ENCODE data around the gene CNOT4.
"Not testable (repeated sequence)": the region's sequence is repeated elsewhere in the genome, so short reads cannot be mapped to it uniquely, and the experiment has no call there.

Gene CNOT4

GRCh38 chr7:135330088-135330487 is 179.8 kb downstream of the CNOT4 start:
- Histone ChIP-seq H3K4me3 (no peak overlapping the region), H3K36me3 (ENCODE audit: insufficient read depth, low read length) (no peaks in the 10 kb centered on the region), H3K9ac (ENCODE audit: insufficient read length) (no peak overlapping the region), H3K27ac (no peak overlapping the region), H3K9me3 (ENCODE audit: low read depth, low read length) (no peaks in the 10 kb centered on the region)
- TF ChIP-seq EZH2 (IDR thresholded peaks at IDR 0.05) (no peak), FOXP2 (optimal IDR thresholded peaks at IDR 0.05; ENCODE audit: control extremely low read depth, extremely low read length, insufficient read depth) (no peak), POLR2AphosphoS5 (IDR thresholded peaks at IDR 0.05; ENCODE audit: borderline replicate concordance, low read depth, low read length) (no peak)
- no peak for DNase-seq (ENCODE audit: low read depth, low spot score)

- H3K4me3 ChIP-seq = no peak overlapping the region
- no peak overlapping the region for H3K9ac ChIP-seq (ENCODE audit: insufficient read length)
- TF ChIP-seq POLR2AphosphoS5 (IDR thresholded peaks at IDR 0.05; ENCODE audit: borderline replicate concordance, low read depth, low read length) (no peak), FOXP2 (optimal IDR thresholded peaks at IDR 0.05; ENCODE audit: control extremely low read depth, extremely low read length, insufficient read depth) (no peak), EZH2 (IDR thresholded peaks at IDR 0.05) (no peak)
- no peak for DNase-seq (ENCODE audit: low read depth, low spot score)
- no peaks in the 10 kb centered on the region for H3K36me3 ChIP-seq (ENCODE audit: insufficient read depth, low read length)
- H3K9me3 ChIP-seq (ENCODE audit: low read depth, low read length) = no peaks in the 10 kb centered on the region
- H3K27ac ChIP-seq = no peak overlapping the region
Measured at GRCh38 chr7:135328526-135328925, 181.4 kb downstream of the CNOT4 start.

- no peak for TF ChIP-seq FOXP2 (optimal IDR thresholded peaks at IDR 0.05; ENCODE audit: control extremely low read depth, extremely low read length, insufficient read depth)
- no peak for TF ChIP-seq POLR2AphosphoS5 (IDR thresholded peaks at IDR 0.05; ENCODE audit: borderline replicate concordance, low read depth, low read length)
- TF ChIP-seq EZH2 (IDR thresholded peaks at IDR 0.05) = no peak
- Histone ChIP-seq H3K27ac (no peak overlapping the region), H3K4me3 (no peak overlapping the region), H3K36me3 (ENCODE audit: insufficient read depth, low read length) (no peaks in the 10 kb centered on the region), H3K9me3 (ENCODE audit: low read depth, low read length) (no peaks in the 10 kb centered on the region), H3K9ac (ENCODE audit: insufficient read length) (no peak overlapping the region)
- no peak for DNase-seq (ENCODE audit: low read depth, low spot score)
Measured at GRCh38 chr7:135328053-135328452, 181.8 kb downstream of the CNOT4 start.

- Histone ChIP-seq H3K4me3 (no peak overlapping the region), H3K9ac (ENCODE audit: insufficient read length) (no peak overlapping the region), H3K27ac (no peak overlapping the region), H3K9me3 (ENCODE audit: low read depth, low read length) (no peaks in the 10 kb centered on the region), H3K36me3 (ENCODE audit: insufficient read depth, low read length) (no peaks in the 10 kb centered on the region)
- no peak for DNase-seq (ENCODE audit: low read depth, low spot score)
- no peak for TF ChIP-seq FOXP2 (optimal IDR thresholded peaks at IDR 0.05; ENCODE audit: control extremely low read depth, extremely low read length, insufficient read depth)
- TF ChIP-seq POLR2AphosphoS5 (IDR thresholded peaks at IDR 0.05; ENCODE audit: borderline replicate concordance, low read depth, low read length) = no peak
- no peak for TF ChIP-seq EZH2 (IDR thresholded peaks at IDR 0.05)
Measured at GRCh38 chr7:135327458-135327857, 182.4 kb downstream of the CNOT4 start.

GRCh38 chr7:135326636-135327280 is 183.1 kb downstream of the CNOT4 start:
- H3K9ac ChIP-seq (ENCODE audit: insufficient read length) = no peak overlapping the region
- DNase-seq (ENCODE audit: low read depth, low spot score) = no peak
- H3K9me3 ChIP-seq (ENCODE audit: low read depth, low read length) = no peaks in the 10 kb centered on the region
- H3K4me3 ChIP-seq = no peak overlapping the region
- no peak for TF ChIP-seq EZH2 (IDR thresholded peaks at IDR 0.05)
- no peaks in the 10 kb centered on the region for H3K36me3 ChIP-seq (ENCODE audit: insufficient read depth, low read length)
- H3K27ac ChIP-seq = no peak overlapping the region

GRCh38 chr7:135322571-135323340 is 187.1 kb downstream of the CNOT4 start:
- DNase-seq (ENCODE audit: low read depth, low spot score) = no peak
- Histone ChIP-seq H3K9me3 (ENCODE audit: low read depth, low read length) (no peaks in the 10 kb centered on the region), H3K36me3 (ENCODE audit: insufficient read depth, low read length) (no peaks in the 10 kb centered on the region), H3K9ac (ENCODE audit: insufficient read length) (no peak overlapping the region), H3K27ac (no peak overlapping the region), H3K4me3 (no peak overlapping the region)
- TF ChIP-seq POLR2AphosphoS5 (IDR thresholded peaks at IDR 0.05; ENCODE audit: borderline replicate concordance, low read depth, low read length) (no peak), EZH2 (IDR thresholded peaks at IDR 0.05) (no peak), FOXP2 (optimal IDR thresholded peaks at IDR 0.05; ENCODE audit: control extremely low read depth, extremely low read length, insufficient read depth) (no peak)

- TF ChIP-seq POLR2AphosphoS5 (IDR thresholded peaks at IDR 0.05; ENCODE audit: borderline replicate concordance, low read depth, low read length) = no peak
- no peak for TF ChIP-seq FOXP2 (optimal IDR thresholded peaks at IDR 0.05; ENCODE audit: control extremely low read depth, extremely low read length, insufficient read depth)
- TF ChIP-seq EZH2 (IDR thresholded peaks at IDR 0.05) = no peak
- H3K4me3 ChIP-seq = no peak overlapping the region
- no peaks in the 10 kb centered on the region for H3K36me3 ChIP-seq (ENCODE audit: insufficient read depth, low read length)
- H3K9me3 ChIP-seq (ENCODE audit: low read depth, low read length) = no peaks in the 10 kb centered on the region
- no peak overlapping the region for H3K27ac ChIP-seq
- no peak overlapping the region for H3K9ac ChIP-seq (ENCODE audit: insufficient read length)
- DNase-seq (ENCODE audit: low read depth, low spot score) = no peak
Measured at GRCh38 chr7:135321556-135321955, 188.3 kb downstream of the CNOT4 start.

- not testable (repeated sequence) for H3K27ac ChIP-seq; H3K9ac ChIP-seq (ENCODE audit: insufficient read length); DNase-seq (ENCODE audit: low read depth, low spot score)
Measured at GRCh38 chr7:135320953-135321352, 188.9 kb downstream of the CNOT4 start.

GRCh38 chr7:135320268-135320667 is 189.6 kb downstream of the CNOT4 start:
- H3K36me3 ChIP-seq (ENCODE audit: insufficient read depth, low read length) = no peaks in the 10 kb centered on the region
- H3K4me3 ChIP-seq = no peak overlapping the region
- no peak for DNase-seq (ENCODE audit: low read depth, low spot score)
- no peaks in the 10 kb centered on the region for H3K9me3 ChIP-seq (ENCODE audit: low read depth, low read length)
- no peak for TF ChIP-seq POLR2AphosphoS5 (IDR thresholded peaks at IDR 0.05; ENCODE audit: borderline replicate concordance, low read depth, low read length)
- TF ChIP-seq EZH2 (IDR thresholded peaks at IDR 0.05) = no peak
- TF ChIP-seq FOXP2 (optimal IDR thresholded peaks at IDR 0.05; ENCODE audit: control extremely low read depth, extremely low read length, insufficient read depth) = no peak
- H3K27ac ChIP-seq = no peak overlapping the region
- no peak overlapping the region for H3K9ac ChIP-seq (ENCODE audit: insufficient read length)

More at GRCh38 chr7:135320953-135321352, 188.9 kb downstream of the CNOT4 start:
- H3K9me3 ChIP-seq (ENCODE audit: low read depth, low read length); H3K36me3 ChIP-seq (ENCODE audit: insufficient read depth, low read length); H3K4me3 ChIP-seq: not testable (repeated sequence)

All from SK-N-MC (cell line).